NK-92 (cell line): ENCODE data around the gene KCNN4.
"Not testable (repeated sequence)": the region's sequence is repeated elsewhere in the genome, so short reads cannot be mapped to it uniquely, and the experiment has no call there.

ENCODE experiments used
- DNase-seq: peaks from one replicate; lab custom pipeline; 2025; ENCODE audit not compliant: unreplicated experiment; lab: John Stamatoyannopoulos, UW

Gene KCNN4

DNA sequence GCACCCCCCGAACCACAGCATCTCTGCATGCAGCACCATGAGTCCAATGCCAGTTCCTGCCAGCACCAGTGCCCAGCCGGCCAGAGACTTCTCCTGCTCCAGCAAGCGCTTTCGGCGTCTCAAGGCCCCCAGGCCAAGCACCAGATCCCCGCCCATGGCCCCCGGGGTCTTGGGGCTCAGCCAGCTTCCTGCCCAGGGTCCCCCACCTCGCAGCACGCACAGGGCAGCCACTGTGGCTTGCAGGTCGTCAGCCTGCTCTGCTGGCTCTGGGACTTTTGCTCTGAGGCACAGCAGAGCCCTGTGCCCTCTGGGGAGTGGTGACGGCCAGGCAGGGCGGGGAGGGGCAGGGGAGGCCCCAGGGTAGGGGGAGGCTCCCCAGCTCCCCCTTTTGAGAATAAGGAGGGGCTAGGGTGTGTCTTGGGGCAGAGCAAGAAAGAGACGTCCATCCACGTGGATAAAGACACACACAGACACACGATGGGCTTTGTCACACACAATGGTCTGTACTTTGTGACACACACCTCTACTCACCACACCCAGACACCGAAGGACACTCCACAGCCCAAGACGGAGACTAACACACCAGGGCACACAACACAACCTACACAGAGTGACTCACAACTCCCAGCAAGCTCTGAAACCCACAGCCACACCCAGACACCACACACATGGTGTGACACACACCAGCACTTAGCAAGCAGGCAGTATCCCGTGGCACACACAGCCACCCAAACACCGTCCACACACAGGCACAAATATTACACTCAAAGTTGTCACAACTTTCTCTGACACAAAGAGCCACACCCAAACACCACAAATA is at the start of gene KCNN4:
Gene KCNN4, minus strand, starts transcription at position 268 of the 820 bp plus-strand sequence. Its CDS starts 112 bp downstream, at position 156.
- DNase-seq = no peak

DNA sequence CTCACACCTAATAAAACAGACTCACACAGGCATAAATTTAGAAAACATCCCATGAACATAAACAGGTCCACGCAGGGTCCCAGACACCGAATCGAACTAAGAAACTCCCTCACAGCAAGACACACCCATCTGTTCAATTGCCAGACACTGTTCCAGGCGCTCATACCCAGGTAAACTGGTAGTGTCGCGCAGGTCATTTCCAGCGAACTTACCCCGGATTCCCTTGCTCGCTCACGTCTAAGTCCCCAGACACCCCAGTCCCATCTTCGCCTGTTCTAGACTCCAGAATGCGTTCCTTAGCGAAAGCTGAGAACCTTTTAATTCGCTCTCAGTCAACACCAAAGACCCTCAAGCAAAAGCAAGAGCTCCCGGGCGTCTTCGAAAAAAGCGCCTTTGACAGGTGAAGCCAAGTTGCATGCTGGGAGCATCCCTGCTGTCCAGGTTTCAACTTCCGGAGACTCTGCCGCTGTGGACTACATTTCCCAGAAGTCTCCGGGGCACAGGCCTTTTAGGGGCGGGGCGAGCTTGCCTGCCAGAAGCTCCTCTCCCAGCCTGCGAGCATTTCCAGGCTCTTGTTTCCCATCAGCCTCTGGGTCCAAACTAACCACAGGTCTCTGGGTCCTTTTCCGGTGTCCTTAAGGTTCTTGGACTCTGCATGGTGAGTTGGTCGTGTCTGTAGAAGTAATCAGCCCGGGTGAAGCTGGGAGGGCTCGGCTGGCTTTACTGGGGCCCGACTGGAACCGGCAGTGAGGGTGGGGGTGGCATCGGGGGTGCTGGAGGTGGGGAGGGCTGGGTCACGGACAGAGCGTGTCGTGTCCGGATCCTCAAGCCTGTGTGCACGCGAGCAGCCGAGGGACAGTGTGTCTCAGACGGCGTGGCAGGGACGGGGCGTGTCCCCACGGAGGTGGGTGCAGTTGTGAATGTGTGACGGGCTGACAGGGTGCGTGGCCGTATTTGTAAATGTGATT is 46.3 kb upstream of the KCNN4 start, which contains the start of gene ZNF283:
Gene ZNF283, plus strand, starts transcription at position 535 of the 968 bp plus-strand sequence. CDS start 6,184 bp downstream, outside the sequence.
- DNase-seq = no peak

DNA sequence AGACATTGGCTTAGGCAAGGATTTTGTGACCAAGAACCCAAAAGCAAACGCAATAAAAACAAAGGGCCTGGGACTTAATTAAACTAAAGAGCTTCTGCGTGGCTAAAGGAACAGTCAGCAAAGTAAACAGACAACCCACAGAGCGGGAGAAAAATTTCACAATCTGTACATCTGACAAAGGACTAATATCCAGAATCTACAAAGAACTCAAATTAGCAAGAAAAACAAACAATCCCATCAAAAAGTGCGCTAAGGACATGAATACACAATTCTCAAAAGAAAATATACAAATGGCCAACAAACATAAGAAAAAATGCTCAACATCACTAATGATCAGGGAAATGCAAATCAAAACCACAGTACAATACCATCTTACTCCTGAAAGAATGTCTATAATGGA is 43.8 kb upstream of the KCNN4 start:
- not testable (repeated sequence) for DNase-seq

DNA sequence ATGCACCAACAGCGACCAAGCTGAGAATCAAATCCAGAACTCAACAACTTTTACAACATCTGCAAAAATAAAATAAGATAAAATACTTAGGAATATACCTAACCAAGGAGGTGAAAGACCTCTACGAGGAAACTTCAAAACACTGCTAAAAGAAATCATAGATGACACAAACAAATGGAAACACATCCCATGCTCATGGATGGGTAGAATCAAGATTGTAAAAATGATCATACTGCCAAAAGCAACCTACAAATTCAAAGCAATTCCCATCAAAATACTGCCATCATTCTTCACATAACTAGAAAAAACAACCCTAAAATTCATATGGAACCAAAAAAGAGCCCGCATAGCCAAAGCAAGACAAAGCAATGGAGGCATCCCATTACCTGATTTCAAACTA is 43.1 kb upstream of the KCNN4 start:
- DNase-seq = not testable (repeated sequence)

DNA sequence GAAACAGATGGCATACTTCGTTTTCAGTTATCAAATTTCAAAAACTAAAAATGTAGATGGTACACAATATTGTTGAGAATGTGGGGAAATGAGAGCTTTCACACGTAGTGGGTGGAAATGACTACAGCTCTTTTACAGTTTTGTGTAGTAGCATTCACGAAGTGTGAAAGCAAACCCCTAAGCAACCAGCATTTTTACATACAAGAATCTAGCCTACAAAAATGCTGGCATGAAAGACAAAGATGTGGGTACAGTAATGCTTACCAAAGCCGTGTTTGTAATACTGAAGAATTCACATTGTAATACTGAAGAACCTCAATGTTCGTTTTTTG is 40.1 kb upstream of the KCNN4 start:
- DNase-seq = no peak

DNA sequence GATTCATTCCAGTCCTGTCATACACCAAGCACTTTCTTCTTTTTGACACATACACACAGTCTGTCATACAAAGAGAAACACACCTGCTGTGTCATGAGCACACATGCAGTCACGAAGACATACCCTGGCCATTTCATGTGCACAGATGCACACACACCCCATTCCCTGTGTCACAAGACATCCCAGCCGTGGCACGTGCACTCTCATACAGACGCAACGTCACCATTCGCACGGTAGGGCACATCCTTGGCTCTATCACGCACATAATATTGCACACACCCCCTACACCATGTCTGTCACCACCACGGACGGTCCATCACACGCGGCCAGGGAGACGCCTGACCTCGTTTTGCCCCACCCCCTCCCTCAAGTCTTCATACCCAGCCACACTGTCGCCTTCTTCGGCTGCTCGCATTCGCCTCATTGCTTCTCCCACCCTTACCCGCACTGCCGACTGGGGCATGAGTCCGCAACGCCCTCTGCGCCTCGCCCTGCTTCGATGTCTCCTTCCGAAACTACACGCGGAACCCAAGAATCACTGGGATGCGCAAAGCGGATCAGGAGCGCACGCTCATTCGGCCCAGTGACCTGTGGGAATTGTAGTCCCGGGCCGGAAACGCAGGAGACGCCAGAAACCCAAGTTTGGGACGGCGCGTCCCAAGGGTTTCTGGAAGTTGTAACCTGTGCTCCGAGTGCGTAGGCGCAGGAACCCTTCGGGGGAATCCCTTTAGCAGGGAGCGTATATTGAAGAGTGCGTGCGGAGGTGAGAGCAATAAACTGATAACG is 39.5 kb upstream of the KCNN4 start:
- no peak for DNase-seq

DNA sequence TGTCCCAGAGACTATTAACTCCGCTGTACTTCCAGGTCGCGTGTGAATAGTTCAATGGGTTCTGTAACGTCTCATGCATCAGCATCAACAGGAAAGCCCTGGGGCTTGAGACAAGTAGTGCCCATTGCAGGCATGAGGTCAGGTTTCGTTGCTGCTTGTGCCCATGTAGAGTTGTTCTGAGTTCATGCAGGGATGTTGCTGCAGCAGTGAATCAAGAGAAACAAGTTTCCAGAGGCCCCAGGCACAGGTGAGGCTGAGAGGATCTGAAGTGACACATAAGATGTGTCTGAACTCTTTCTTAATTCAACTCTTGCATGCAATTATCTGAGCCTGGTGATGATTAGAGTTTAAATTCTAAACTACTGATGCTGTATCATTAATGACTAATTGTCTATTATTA is 37.7 kb upstream of the KCNN4 start:
- no peak for DNase-seq

DNA sequence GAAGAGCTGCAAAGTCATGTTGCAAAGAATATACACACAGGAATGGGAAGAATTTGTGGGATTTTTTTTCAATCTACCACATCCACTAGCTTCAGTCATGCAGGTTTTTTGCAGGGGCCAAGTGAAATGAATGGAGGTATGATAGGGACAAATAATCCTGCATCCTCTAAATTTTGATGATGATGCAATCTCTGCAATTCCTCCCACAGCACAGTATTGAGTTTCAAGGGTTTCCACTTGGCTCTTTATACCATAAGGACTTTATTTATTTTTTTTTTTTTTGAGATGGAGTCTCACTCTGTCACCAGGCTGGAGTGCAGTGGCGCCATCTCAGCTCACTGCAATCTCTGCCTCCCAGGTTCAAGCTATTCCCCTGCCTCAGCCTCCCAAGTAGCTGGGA is 36.7 kb upstream of the KCNN4 start:
- not testable (repeated sequence) for DNase-seq

DNA sequence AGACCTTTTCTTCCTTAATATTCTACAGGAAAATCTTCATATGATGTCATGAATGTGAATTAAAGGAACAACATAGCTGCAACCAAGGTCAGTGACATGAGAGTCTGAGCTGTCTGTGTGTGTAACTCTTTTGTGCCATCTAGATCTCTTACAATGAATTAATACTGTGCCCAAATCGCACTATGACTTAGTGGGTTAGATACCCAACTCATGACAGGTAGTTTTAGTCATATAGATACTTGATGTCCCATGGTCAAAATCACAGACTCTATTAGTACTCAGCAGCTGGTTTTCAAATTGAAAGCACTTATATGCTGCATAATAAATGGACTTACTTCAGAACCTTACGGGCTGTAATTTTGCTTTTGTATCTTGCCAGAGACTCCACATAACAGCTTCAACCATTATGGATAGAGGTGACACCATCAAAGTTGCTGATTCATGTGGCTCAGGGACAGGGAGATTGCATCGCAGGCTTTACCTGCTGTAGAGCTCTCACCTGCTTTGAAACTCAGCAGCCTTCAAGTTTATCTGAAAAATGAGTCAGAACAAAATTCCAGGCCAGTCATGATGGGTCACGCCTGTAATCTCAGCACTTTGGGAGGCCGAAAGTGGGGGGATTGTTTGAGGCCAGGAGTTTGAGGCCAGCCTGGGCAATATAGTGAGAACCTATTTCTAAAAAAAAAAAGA is 34.0 kb upstream of the KCNN4 start:
- no peak for DNase-seq

DNA sequence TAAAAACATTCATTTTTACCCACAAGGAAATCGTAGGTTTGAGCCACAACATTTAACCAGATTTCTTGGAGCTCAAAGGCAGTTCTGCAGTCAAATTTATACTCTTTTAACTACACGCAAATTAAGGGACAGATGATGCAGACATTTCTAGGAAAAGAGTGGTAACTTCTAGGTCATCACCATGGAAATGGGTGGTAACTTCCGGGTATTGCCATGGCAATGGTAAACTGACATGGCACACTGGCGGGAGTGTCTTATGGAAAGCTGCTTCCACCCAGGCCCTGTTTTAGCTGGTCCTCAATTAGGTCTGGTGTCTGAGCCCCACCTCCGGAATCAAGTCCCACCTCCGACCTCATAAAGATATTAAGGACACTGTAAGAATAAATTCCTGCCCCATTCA is 31.9 kb upstream of the KCNN4 start:
- DNase-seq = no peak

DNA sequence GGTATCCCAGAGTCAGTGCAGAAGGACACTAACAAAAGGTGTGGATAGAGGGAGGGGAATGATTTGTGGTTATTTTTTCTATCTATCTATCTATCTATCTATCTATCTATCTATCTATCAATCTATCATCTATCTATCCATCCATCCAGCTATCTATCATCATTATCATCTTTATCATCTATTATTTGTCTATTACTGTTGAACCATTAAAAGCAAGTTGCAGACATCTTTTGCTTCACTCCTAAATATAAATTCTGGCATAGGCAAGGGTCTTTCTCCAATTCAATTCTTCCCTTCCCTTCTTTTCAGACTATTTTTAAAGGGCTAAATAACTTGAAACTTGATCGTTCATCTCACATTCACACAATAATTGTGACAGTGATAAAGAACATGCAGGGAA is 31.5 kb upstream of the KCNN4 start:
- DNase-seq = no peak

DNA sequence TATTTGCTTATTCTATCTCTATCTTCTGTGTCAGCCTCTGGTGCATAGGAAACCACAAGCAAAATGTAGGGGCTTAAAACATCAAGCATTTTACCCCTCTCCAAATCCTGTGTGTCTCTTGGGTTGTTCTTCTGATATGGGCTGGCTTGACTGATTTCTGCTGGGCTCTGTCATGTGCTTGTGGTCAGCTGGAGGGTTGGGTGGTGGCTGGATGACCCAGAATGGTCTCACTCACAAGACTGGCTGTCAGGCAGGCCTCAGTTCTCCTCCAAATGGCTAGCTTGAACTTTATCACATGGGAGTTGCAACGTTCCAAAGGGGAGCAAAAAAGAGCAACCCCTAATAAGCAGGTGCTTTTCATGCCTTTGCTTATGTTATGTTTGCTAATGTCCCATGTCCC is 31.1 kb upstream of the KCNN4 start:
- DNase-seq = no peak

DNA sequence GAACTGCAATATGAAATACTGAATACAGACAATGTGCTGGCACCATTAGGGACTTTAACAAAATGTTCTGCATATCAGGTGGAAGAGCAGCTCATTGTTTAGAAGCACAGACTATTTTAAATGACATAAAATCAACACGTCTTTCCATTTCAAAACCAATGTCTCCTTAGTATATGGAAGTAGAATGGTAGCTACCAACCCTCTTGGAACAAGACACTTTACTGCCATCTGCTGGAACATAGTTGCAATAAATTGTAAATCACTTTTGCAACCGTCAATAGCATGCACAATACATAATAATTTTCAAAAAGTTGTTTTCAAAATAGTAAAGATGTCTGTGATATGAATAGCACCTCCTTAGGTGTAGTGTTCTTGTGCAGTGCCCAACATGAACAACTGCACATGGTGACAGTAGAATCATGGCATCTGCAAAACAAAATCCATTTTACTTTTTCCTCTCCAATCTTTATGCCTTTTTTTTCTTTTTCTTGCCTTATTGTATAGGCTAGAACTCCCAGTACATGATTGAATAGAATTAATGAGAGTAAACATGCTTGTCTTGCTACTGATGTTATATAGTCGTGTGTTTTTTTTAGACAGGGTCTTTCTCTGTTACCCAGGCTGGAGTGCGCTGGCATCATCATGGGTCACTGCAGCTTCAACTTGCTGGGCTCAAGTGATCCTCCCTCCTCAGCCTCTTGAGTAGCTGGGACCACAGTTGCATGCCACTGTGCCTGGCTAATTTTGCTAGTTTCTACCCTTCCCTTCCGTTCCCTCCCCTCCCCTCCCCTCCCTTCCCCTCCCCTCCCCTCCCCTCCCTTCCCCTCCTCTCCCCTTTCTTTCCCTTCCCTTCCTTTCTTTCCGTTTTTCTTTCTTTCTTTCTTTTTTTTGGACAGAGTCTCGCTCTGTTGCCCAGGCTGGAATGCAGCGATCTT is 29.3 kb upstream of the KCNN4 start:
- no peak for DNase-seq

DNA sequence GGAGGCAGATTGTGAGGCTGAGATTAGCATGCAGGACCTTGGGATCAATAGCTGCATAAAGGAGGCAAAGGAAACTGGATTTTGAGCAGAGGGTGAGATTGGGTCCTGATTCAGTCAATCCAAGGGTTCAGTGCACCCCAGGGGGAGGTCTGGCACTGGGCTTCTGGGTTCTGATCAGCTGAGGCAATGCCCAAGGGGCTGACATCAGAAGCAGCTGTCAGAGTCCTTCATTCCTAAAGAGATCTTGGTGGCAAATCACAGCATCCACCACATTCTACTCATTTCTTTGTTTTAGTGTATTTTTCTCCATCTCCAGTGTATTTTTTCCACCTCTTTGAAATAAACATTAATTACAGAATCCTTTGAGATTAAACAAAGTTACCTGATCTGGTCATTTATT is 26.9 kb upstream of the KCNN4 start:
- no peak for DNase-seq

DNA sequence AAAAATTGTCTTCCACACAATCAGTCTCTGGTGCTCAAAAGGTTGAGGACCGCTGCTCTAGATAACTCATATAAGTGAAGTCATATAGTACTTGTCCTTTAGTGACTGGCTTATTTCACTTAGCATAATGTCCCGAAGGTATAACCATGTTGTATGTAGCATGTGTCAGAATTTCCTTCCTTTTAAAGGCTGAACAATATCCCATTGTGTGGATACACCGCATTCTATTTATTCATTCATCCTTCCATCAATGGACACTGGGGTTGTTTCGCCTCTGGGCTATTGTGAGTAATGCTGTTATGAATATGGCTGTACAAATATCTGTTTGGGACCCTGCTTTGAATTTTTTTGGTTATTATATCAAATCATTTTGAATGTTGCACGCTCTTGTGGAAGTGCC is 26.1 kb upstream of the KCNN4 start:
- DNase-seq = no peak

DNA sequence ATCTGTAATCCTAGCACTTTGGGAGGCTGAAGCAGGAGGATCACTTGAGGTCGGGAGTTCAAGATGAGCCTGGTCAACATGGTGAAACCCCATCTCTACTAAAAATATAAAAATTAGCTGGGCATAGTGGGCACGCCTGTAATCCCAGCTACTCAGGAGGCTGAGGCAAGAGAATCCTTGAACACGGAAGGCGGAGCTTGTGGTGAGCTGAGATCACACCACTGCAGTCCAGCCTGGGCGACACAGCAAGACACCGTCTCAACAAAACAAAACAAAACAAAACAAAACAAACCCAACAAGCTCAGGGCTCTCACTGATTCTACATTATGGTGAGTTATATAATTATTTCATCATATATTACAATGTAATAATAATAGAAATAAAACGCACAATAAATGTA is 25.6 kb upstream of the KCNN4 start:
- not testable (repeated sequence) for DNase-seq

DNA sequence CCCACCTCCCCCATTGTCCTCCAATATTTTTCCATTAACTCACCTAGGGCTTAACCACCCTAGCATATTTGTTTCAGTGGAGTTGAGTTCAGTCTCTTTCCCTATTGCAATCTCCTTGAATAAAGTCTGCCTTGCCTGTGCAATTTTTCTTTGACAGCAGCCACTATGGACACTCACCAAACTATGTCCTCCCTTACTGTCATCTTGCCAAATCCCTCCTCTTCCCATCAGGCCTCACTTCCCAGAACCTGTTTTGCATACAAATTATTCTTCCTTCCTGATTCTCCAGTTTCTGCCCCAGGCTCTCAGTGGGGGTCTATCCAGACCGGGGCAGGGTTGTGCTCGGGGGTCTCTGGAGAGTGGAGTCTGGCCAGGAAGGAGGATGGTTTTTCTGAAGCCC is 23.7 kb upstream of the KCNN4 start:
- DNase-seq = no peak

DNA sequence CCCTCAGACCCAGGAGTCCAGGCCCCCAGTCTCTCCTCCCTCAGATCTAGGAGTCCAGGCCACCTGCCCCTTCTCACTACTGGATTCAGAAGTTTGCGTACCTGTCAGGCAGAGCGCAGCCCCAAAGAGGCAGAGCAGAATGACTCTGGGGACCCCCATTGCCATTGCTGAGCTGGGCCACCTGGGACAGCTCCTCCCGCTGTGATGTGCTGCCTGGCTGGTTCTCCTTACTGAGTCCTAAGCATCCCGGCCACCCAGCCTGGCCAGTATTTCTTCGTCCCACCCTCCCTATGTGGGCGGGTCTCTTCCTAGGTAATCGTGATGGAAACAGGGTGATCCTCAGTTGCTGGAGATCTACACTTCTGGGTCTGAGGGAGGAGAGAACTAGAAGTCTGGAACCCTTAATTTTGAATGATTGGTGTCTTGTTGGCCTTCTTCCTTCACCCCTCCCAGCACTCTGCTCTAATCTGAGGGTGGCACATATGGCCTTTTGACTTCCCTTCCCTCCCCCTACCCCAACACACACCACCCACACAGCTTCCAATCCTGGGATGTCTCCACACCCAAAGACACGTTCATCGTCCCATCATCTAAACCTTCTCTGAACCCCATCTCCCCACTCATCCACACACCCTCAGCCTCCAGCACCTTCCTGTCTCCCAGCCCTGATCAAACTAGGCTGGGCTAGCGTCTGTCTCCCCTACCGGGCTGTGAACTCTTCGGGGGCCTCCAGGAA is 21.6 kb upstream of the KCNN4 start, which contains the start of gene LYPD5:
Gene LYPD5, minus strand, starts transcription at position 232 of the 736 bp plus-strand sequence. Its CDS starts 67 bp downstream, at position 165.
- no peak for DNase-seq
